Measurements from ENCODE around the gene E2F4.

GRCh38 chr16:67150833-67151396 is 41.0 kb upstream of the E2F4 start, which contains the start of gene B3GNT9:
- TF ChIP-seq POLR2AphosphoS5 (IDR thresholded peaks at IDR 0.05; ENCODE audit: low read depth, low read length) (no peak), POLR2A (IDR thresholded peaks at IDR 0.05; ENCODE audit: low read depth, low read length) (no peak), TAF1 (IDR thresholded peaks at IDR 0.05; ENCODE audit: low read depth, low read length) (no peak), SPI1 (IDR thresholded peaks at IDR 0.05; ENCODE audit: low read depth, low read length) (no peak), POU2F2 (IDR thresholded peaks at IDR 0.05; ENCODE audit: low read depth, low read length) (no peak), PAX5 (IDR thresholded peaks at IDR 0.05; ENCODE audit: insufficient read depth, low read length, severe bottlenecking) (no peak)
